Parathyroid adenoma (tissue), 2 donors: ENCODE measurements around the gene PRKCA.
"Not testable (repeated sequence)": the region's sequence is repeated elsewhere in the genome, so short reads cannot be mapped to it uniquely, and the experiment has no call there.

Experiments
- H2AFZ ChIP-seq: fragments of 300-600 bp; sonication (generic); one replicate; pipeline ENCODE4 v1.7.0; 2017; ENCODE audit warnings: antibody characterized with exemption, mild to moderate bottlenecking
- H3K27ac ChIP-seq: fragments of 300-600 bp; sonication (generic); one replicate; pipeline ENCODE4 v1.7.0; 2017
- H3K27me3 ChIP-seq: fragments of 300-600 bp; sonication (generic); one replicate; pipeline ENCODE4 v1.7.0; 2017; ENCODE audit warnings: low read length; ENCODE audit not compliant: control insufficient read depth, insufficient read depth
- H3K36me3 ChIP-seq: fragments of 300-600 bp; sonication (generic); one replicate; pipeline ENCODE4 v1.7.0; 2017; ENCODE audit warnings: low read length; ENCODE audit not compliant: control insufficient read depth, insufficient read depth
- H3K4me1 ChIP-seq: fragments of 300-600 bp; sonication (generic); one replicate; pipeline ENCODE4 v1.7.0; 2017; ENCODE audit warnings: control low read depth
- H3K4me2 ChIP-seq: fragments of 300-600 bp; sonication (generic); one replicate; pipeline ENCODE4 v1.7.0; 2017; ENCODE audit warnings: low read length
- H3K4me3 ChIP-seq: fragments of 300-600 bp; sonication (generic); one replicate; pipeline ENCODE4 v1.7.0; 2017; ENCODE audit warnings: low read depth, low read length
- H3K79me2 ChIP-seq: fragments of 300-600 bp; sonication (generic); one replicate; pipeline ENCODE4 v1.7.0; 2017; ENCODE audit warnings: control low read depth
- H3K9ac ChIP-seq: fragments of 300-600 bp; sonication (generic); one replicate; pipeline ENCODE4 v1.7.0; 2017; ENCODE audit warnings: mild to moderate bottlenecking
- H3K9me3 ChIP-seq: fragments of 300-600 bp; sonication (generic); one replicate; pipeline ENCODE4 v1.7.0; 2017; ENCODE audit warnings: low read length; ENCODE audit not compliant: control insufficient read depth
- CTCF ChIP-seq: fragments of 300-600 bp; sonication (generic); IDR thresholded peaks from one replicate; pipeline ENCODE4 v1.7.0; 2017; ENCODE audit warnings: antibody characterized with exemption, mild to moderate bottlenecking
- donor health status: primary hyperparathyroidism.

Gene PRKCA

GRCh38 chr17:66287911-66288310 is 14.5 kb upstream of the PRKCA start:
- Histone ChIP-seq H3K4me1 (no peaks in the 10 kb centered on the region), H3K36me3 (no peaks in the 10 kb centered on the region), H3K4me3 (no peak overlapping the region), H3K79me2 (no peaks in the 10 kb centered on the region), H3K27me3 (no peaks in the 10 kb centered on the region), H3K9me3 (no peaks in the 10 kb centered on the region), H3K27ac (no peak overlapping the region), H3K4me2 (no peak overlapping the region), H3K9ac (no peak overlapping the region), H2AFZ (no peak overlapping the region)
- no peak for TF ChIP-seq CTCF

GRCh38 chr17:66290101-66290722 is 12.2 kb upstream of the PRKCA start:
- H3K79me2 ChIP-seq: no peaks in the 10 kb centered on the region
- no peak overlapping the region for H3K4me3 ChIP-seq
- TF ChIP-seq CTCF: no peak
- H3K27ac ChIP-seq: no peak overlapping the region
- no peaks in the 10 kb centered on the region for H3K4me1 ChIP-seq
- H3K27me3 ChIP-seq: no peaks in the 10 kb centered on the region
- no peaks in the 10 kb centered on the region for H3K36me3 ChIP-seq
- H2AFZ ChIP-seq: no peak overlapping the region
- H3K4me2 ChIP-seq: no peak overlapping the region
- H3K9ac ChIP-seq: no peak overlapping the region
- H3K9me3 ChIP-seq: no peaks in the 10 kb centered on the region

DNA sequence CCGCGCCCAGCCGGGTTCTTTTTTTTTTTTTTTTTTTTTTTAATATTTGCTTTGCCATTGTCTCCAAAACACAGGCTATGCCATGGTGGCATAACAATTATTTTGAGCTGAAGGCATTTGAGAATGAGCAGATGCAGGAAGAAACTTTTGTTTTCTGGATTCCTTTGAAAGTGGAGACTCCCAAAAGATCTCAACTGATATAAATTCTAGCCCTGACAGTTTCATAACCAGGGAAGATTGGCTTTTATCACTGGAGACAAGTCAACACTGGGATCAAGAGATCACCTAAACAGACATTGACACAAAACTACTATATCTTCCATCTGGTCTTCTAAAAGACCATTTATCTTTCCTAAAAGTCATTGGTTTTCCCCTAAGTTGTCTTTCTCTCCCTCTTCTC is 10.1 kb upstream of the PRKCA start:
- no peaks in the 10 kb centered on the region for H3K27me3 ChIP-seq

DNA sequence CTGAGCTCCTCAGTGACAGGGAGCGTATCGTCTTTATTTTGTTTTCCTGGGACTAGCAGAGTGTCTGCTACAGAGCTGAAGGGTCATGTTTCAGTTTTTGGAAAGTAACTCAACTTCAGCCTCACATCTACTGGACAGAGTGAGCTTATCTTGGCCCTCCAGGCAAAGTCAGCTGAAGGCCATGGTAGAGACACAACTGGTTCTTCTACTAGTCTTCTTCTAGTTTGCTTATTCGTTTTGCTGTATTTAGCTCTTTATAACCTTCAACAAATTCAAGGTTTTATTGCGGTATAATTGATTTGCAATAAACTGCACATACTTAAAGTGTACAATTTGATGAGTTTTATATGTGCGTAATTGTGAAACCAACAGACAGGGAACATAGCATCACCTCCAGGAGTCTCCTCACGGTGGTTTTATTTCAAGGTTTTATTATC is 6.1 kb upstream of the PRKCA start:
- no peak overlapping the region for H3K4me3 ChIP-seq
- no peak overlapping the region for H2AFZ ChIP-seq

More for the DNA sequence above, 10.1 kb upstream of the PRKCA start:
- Histone ChIP-seq H3K4me3 (no peak overlapping the region), H3K79me2 (no peaks in the 10 kb centered on the region), H3K27ac (no peak overlapping the region), H2AFZ (no peak overlapping the region), H3K9me3 (no peaks in the 10 kb centered on the region), H3K9ac (no peak overlapping the region), H3K36me3 (no peaks in the 10 kb centered on the region), H3K4me1 (no peaks in the 10 kb centered on the region), H3K4me2 (no peak overlapping the region)
- TF ChIP-seq CTCF: no peak

GRCh38 chr17:66297443-66297842 is 5.0 kb upstream of the PRKCA start:
- not testable (repeated sequence) for H3K4me3 ChIP-seq

More for the DNA sequence above, 6.1 kb upstream of the PRKCA start:
- Histone ChIP-seq H3K27ac (no peak overlapping the region), H3K4me2 (no peak overlapping the region), H3K9ac (no peak overlapping the region), H3K27me3 (no peaks in the 10 kb centered on the region), H3K4me1 (no peaks in the 10 kb centered on the region), H3K36me3 (no peaks in the 10 kb centered on the region), H3K79me2 (no peaks in the 10 kb centered on the region), H3K9me3 (no peaks in the 10 kb centered on the region)
- TF ChIP-seq CTCF: no peak

More at GRCh38 chr17:66297443-66297842, 5.0 kb upstream of the PRKCA start:
- not testable (repeated sequence) for H3K4me1 ChIP-seq, H3K9me3 ChIP-seq, H3K27me3 ChIP-seq, H3K27ac ChIP-seq, H2AFZ ChIP-seq, H3K79me2 ChIP-seq, H3K9ac ChIP-seq, H3K4me2 ChIP-seq, H3K36me3 ChIP-seq
